HEK293T (cell line): ENCODE measurements around the gene SH3GLB2.

Source experiments
- CTCF ChIA-PET: fragments of 350-600 bp; formaldehyde crosslinking; extraction: SDS; loops from one replicate; lab custom pipeline; 2021; ENCODE audit warnings: antibody characterized with exemption, inconsistent platforms; lab: Yijun Ruan, JAX
- POLR2A ChIA-PET: fragments of 350-600 bp; formaldehyde crosslinking; extraction: SDS; loops from one replicate; lab custom pipeline; 2020; ENCODE audit warnings: antibody characterized with exemption, inconsistent platforms; lab: Yijun Ruan, JAX
- DNase-seq: peaks from one replicate; pipeline ENCODE4 v3.0.0; 2012; ENCODE audit warnings: mixed read lengths; ENCODE audit errors: extremely low spot score
- ARNT ChIP-seq: fragments of 450-650 bp; IDR thresholded peaks from 2 replicates; pipeline ENCODE4 v1.6.1; 2017; ENCODE audit warnings: mild to moderate bottlenecking
- BHLHE40 ChIP-seq: fragments of 450-650 bp; IDR thresholded peaks from 2 replicates; pipeline ENCODE4 v1.6.1; 2016; ENCODE audit warnings: mild to moderate bottlenecking, moderate library complexity, borderline replicate concordance
- CTBP1 ChIP-seq: fragments of 450-650 bp; IDR thresholded peaks from 2 replicates; pipeline ENCODE4 v1.6.1; 2016; ENCODE audit warnings: borderline replicate concordance
- ELF4 ChIP-seq: fragments of 450-650 bp; IDR thresholded peaks from 2 replicates; pipeline ENCODE4 v1.6.1; 2017; ENCODE audit warnings: antibody characterized with exemption
- FOXA1 ChIP-seq: fragments of 450-650 bp; IDR thresholded peaks from 2 replicates; pipeline ENCODE4 v1.6.1; 2016; ENCODE audit warnings: mild to moderate bottlenecking
- FOXK2 ChIP-seq: fragments of 450-650 bp; IDR thresholded peaks from 2 replicates; pipeline ENCODE4 v1.6.1; 2016; ENCODE audit warnings: mild to moderate bottlenecking
- FOXM1 ChIP-seq: fragments of 450-650 bp; IDR thresholded peaks from 2 replicates; pipeline ENCODE4 v1.6.1; 2017; ENCODE audit warnings: mild to moderate bottlenecking, borderline replicate concordance
- HDGF ChIP-seq: fragments of 450-650 bp; IDR thresholded peaks from 2 replicates; pipeline ENCODE4 v1.6.1; 2017; ENCODE audit warnings: antibody characterized with exemption, borderline replicate concordance
- L3MBTL2 ChIP-seq: fragments of 450-650 bp; conservative IDR thresholded peaks from 2 replicates; pipeline ENCODE4 v1.6.1; 2016; ENCODE audit warnings: mild to moderate bottlenecking
- LEF1 ChIP-seq: fragments of 450-650 bp; IDR thresholded peaks from 2 replicates; pipeline ENCODE4 v1.6.1; 2017; ENCODE audit warnings: mild to moderate bottlenecking, borderline replicate concordance
- NFRKB ChIP-seq: fragments of 450-650 bp; IDR thresholded peaks from 2 replicates; pipeline ENCODE4 v1.6.1; 2016; ENCODE audit warnings: mild to moderate bottlenecking, moderate library complexity
- PKNOX1 ChIP-seq: fragments of 450-650 bp; IDR thresholded peaks from 2 replicates; pipeline ENCODE4 v1.6.1; 2016
- SP1 ChIP-seq: fragments of 450-650 bp; IDR thresholded peaks from 2 replicates; pipeline ENCODE4 v1.6.1; 2017
- SUZ12 ChIP-seq: fragments of 450-650 bp; IDR thresholded peaks from 2 replicates; pipeline ENCODE4 v1.6.1; 2016; ENCODE audit warnings: mild to moderate bottlenecking
- TARDBP ChIP-seq: fragments of 450-650 bp; IDR thresholded peaks from 2 replicates; pipeline ENCODE4 v1.6.1; 2016
- ZNF384 ChIP-seq: fragments of 450-650 bp; IDR thresholded peaks from 2 replicates; pipeline ENCODE4 v1.6.1; 2016

SH3GLB2 gene

GRCh38 chr9:129013674-129014073 lies 14.5 kb downstream of the SH3GLB2 start:
- ChIA-PET CTCF (no interaction called here), POLR2A (interaction anchor here (0.7 kb wide), 1 partner anchor 15 kb away, joined by 4 read pairs; the partner anchor contains the start of gene SH3GLB2)
- TF ChIP-seq FOXA1 (no peak), NFRKB (no peak), TARDBP (no peak)
- no peak for DNase-seq

- CTCF ChIA-PET = no interaction called here
- DNase-seq = no peak
- POLR2A ChIA-PET = interaction anchor here (0.7 kb wide), 1 partner anchor 15 kb away, joined by 4 read pairs; the partner anchor contains the start of gene SH3GLB2
- TF ChIP-seq SUZ12 = no peak
- TF ChIP-seq ELF4 = no peak
- no peak for TF ChIP-seq L3MBTL2
- no peak for TF ChIP-seq ARNT
- no peak for TF ChIP-seq PKNOX1
- no peak for TF ChIP-seq SP1
- no peak for TF ChIP-seq NFRKB
- TF ChIP-seq LEF1 = no peak
- no peak for TF ChIP-seq BHLHE40
- TF ChIP-seq CTBP1 = no peak
- TF ChIP-seq TARDBP = no peak
Observed at GRCh38 chr9:129012893-129013448, 15.2 kb downstream of the SH3GLB2 start.

DNA sequence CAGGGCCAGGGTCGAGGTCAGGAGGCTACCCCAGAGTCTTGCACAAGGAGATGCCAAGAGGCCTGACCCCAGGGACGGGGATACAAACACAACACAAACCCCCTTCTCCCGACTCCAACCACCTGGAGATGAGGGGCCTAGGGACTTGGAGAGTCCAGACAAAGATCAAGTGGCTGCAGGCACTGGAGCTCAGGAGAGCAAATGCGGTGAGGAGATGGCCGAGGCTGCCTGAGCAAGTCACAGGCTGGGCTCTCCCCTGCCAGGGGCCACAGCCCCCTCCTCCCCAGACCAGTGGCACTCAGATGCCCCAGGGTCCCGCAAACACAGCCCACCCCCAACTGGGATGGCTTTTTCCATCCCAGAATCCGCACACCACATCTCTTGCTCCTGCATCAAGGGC lies 15.8 kb downstream of the SH3GLB2 start:
- ChIA-PET POLR2A (no interaction called here), CTCF (no interaction called here)
- TF ChIP-seq FOXM1 = no peak
- no peak for TF ChIP-seq CTBP1
- TF ChIP-seq ARNT = no peak
- TF ChIP-seq L3MBTL2 = no peak
- no peak for TF ChIP-seq NFRKB
- TF ChIP-seq ELF4 = no peak
- TF ChIP-seq FOXA1 = no peak
- no peak for TF ChIP-seq ZNF384
- no peak for TF ChIP-seq PKNOX1
- no peak for TF ChIP-seq LEF1
- no peak for TF ChIP-seq FOXK2
- TF ChIP-seq SUZ12 = no peak
- no peak for TF ChIP-seq SP1
- no peak for TF ChIP-seq HDGF
- TF ChIP-seq BHLHE40 = no peak
- TF ChIP-seq TARDBP = no peak
- DNase-seq = no peak

DNA sequence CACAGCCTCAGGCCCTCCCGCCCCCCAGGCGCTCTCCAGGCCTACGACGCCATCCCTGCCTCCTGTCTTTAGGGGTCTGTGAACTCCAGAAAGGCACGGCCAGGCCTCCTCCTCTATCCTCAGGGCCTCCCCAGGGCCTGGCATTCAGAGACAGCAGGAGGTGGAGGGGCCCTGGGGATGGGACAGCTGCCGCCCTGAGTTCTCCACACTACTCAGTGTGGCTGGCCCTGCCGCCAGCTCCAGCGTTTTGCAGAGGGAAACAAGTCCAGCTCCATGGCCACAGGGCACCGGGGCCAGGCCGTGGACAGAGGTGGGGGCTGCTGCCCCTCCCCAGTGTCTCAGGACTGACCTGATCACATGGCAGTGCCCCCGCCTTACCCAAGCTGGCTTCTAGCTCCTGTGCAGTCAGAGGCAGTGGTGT lies 16.4 kb downstream of the SH3GLB2 start:
- TF ChIP-seq ZNF384 (no peak), FOXA1 (no peak), SUZ12 (no peak), SP1 (no peak), CTBP1 (no peak), HDGF (no peak), NFRKB (no peak), FOXM1 (no peak), PKNOX1 (no peak)
- CTCF ChIA-PET = no interaction called here
- POLR2A ChIA-PET = no interaction called here
- no peak for DNase-seq

- ChIA-PET POLR2A (no interaction called here), CTCF (no interaction called here)
- TF ChIP-seq HDGF (no peak), ARNT (no peak), SP1 (no peak), ZNF384 (no peak), SUZ12 (no peak), PKNOX1 (no peak), CTBP1 (no peak), NFRKB (no peak), FOXA1 (no peak), FOXM1 (no peak), L3MBTL2 (no peak), TARDBP (no peak), FOXK2 (no peak), ELF4 (no peak), BHLHE40 (no peak)
- no peak for DNase-seq
Observed at GRCh38 chr9:129011170-129011569, 17.0 kb downstream of the SH3GLB2 start.

- TF ChIP-seq ELF4 = no peak
- TF ChIP-seq L3MBTL2 = no peak
- TF ChIP-seq SUZ12 = no peak
- TF ChIP-seq HDGF = no peak
- TF ChIP-seq LEF1 = no peak
- no peak for TF ChIP-seq FOXM1
- no peak for TF ChIP-seq FOXK2
- TF ChIP-seq TARDBP = no peak
- CTCF ChIA-PET = no interaction called here
- DNase-seq = no peak
- POLR2A ChIA-PET = no interaction called here
Observed at GRCh38 chr9:129010267-129010975, 17.7 kb downstream of the SH3GLB2 start.
